Activated CD4-positive, alpha-beta T cell treated with anti-CD3 and anti-CD28 coated beads, Interleukin-2, Interleukin-4, amounts not matched to agents 100 ng/mL and 50 ng/mL, durations not matched to agents 16 hours and 8 hours (primary cell): Measurements from ENCODE around the gene EAF1.
"Not testable (repeated sequence)": the region's sequence is repeated elsewhere in the genome, so short reads cannot be mapped to it uniquely, and the experiment has no call there.

Experiments
- DNase-seq: peaks from one replicate; pipeline ENCODE4 v3.0.0-alpha.2; 2020; ENCODE audit warnings: low spot score

Gene EAF1

DNA sequence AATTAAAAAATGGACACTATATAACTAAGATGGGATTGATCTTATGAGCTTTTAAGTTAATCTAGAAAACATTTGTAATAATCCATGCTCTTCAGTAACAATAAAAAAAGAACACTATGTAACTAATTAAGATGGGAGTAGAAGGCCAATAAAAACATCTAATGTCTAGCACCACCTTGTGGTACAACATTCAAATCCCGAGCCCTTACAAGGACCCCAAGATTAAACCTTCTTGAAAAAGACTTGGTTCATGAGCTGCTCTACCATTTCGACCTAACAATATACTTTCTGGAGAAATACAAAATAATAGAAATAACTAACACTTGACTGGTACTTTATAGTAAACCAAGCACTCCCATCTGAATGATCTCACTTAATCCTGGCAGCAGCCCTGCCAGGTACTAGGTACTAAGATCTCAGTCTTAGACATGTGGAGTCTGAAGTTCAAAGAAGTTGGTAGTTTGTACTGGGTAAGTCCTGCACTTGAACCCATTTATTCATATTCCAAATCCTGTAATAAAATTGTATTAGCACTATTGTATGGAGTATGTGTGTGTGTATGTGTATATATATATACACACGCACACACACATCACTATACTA, 21.8 kb upstream of the EAF1 start:
- peak; percentile 56 for DNase-seq

DNA sequence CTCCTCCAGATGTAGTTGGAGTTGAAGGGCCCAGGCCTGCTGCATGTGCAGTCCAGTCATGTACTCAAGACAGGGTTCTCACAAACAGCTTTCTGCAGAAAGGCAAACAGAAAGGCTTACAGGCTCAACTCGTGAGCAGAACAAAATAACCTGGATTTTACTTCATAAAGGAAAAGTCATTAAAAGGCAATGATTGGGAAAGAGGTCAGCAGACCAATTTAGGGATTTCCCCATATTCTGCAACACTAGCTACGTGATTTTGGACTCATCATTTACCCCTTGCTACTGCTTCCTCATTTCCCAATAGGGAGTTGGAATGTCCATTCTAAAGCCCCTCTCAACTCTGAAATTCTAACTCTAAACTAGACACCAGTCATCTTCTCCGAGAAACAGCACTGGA, 18.2 kb upstream of the EAF1 start:
- no peak for DNase-seq

GRCh38 chr3:15409774-15410173, 17.6 kb upstream of the EAF1 start:
- no peak for DNase-seq

DNA sequence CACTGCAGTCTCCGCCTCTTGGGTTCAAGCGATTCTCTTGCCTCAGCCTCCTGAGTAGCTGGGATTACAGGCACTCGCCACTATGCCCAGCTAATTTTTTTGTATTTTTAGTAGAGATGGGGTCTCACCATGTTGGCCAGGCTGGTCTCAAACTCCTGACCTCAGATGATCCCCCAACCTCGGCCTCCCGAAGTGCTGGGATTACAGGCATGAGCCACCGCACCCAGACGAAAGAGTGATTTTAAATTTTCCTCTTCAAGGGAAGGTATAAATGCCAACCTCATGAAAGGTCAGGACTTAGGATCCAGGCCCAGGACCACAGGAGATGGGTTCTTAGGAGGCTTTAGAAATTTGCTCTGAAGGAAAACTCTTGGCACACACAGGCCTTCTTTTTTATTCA, 16.4 kb upstream of the EAF1 start:
- DNase-seq: not testable (repeated sequence)

DNA sequence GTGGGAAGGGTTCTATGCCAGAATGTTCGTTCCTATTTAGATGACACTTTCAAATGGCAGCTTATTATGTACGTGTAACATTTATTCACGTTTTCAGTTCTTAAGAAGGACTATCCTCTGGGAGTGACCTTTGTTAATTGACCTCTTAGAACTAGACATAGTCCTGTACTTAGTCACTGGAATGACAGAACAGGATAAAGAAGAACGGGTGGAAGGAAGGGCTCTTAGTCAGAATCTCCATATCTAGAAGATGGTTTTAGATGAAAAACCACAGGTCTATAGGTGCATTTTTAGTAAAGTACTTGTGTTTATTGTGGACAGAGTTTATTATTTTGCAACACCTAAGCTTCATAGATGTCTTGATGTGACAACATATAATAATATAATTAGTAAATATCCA, 6.5 kb upstream of the EAF1 start:
- no peak for DNase-seq

DNA sequence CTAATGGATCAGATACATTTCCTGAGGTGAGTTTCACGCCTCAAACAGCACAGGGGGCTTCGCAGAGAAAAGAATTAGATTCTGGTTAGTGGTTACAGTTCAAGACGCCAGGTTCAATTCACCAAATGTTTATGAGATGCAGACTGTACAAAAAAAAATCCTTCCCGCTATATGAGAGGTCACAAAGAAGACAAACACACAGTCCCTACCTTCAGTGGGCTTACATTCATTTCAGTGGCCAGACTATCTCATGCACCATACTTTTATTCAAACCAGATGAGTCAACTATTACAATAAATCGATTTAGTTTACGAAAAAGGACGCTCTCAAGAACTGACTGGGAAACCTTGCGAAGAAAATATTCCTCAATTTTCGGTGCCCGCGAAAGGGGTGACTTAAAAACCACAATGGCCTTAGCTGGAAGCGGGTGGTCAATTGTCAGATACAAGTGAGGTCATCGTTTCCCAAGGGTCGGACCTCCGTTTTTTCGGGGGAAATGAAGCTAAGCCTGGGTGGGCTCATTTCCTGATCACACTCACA, 749 bp upstream of the EAF1 start:
- no peak for DNase-seq

- no peak for DNase-seq
These were observed 583 bp downstream of the EAF1 start for GRCh38 chr3:15427981-15428380.

GRCh38 chr3:15428539-15428938, 1.1 kb downstream of the EAF1 start:
- DNase-seq: peak; percentile 38

- no peak for DNase-seq
These were observed 1.7 kb downstream of the EAF1 start for GRCh38 chr3:15429080-15429479.

- DNase-seq: no peak
These were observed 3.2 kb downstream of the EAF1 start for GRCh38 chr3:15430624-15431023.

DNA sequence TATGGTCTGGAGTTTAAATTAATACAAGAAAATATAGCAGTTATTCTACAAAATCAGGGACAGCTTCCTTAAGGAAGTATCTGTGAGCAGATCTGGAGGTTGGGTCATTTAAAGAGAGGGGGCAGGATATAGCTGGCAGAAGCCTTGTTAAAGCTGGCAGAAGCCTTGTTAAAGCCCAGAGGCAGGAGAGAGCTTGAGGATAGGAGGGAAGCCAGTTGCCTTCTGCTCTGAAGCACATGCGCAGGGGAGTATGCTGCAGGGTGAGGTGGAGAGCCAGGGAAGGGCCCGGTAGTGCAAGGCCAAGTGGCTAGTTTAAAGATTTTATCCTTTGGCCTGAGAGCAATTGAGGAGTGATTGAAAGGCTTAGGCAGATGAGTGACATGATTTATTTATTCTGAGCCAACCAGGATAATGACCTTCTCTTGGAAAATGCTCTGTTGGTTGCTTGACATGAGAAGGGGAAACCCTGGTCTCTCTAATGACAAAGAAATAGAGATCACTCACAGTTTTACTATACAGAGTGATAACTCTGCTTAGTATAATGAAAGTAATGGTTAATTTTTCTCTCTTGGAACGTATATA, 3.9 kb downstream of the EAF1 start:
- no peak for DNase-seq

- no peak for DNase-seq
These were observed 6.1 kb downstream of the EAF1 start for GRCh38 chr3:15433531-15433930.

DNA sequence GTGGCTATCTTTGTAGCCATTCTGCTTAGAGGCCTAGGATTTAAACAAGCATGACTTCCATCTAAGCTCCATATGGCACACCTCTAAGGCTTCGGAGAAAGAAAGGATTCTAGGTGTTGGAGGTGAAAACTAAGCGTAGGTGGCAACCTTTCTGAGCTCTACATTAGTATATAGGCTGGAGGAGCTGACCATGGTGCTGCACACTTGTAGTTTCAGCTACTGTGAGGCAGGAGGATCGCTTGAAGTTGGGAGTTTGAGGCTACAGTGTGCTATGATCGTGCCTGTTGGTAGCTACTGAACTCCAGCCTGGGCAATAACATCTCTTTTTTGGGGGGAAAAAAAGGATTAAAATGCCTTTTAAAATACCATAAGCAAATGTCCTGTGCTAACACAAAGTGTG, 7.4 kb downstream of the EAF1 start:
- no peak for DNase-seq

DNA sequence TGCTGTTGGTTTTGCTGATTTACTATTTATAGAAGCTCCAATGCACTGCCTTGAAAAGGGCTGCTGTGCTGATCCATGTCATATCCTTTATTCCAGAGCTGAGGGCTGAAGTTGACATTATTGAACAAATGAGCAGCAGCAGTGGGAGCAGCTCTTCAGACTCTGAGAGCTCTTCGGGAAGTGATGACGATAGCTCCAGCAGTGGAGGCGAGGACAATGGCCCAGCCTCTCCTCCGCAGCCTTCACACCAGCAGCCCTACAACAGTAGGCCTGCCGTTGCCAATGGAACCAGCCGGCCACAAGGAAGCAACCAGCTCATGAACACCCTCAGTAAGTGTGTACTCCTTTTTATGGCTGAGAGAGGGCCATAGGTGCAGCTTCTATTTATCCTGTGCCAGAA, 8.8 kb downstream of the EAF1 start:
- no peak for DNase-seq

DNA sequence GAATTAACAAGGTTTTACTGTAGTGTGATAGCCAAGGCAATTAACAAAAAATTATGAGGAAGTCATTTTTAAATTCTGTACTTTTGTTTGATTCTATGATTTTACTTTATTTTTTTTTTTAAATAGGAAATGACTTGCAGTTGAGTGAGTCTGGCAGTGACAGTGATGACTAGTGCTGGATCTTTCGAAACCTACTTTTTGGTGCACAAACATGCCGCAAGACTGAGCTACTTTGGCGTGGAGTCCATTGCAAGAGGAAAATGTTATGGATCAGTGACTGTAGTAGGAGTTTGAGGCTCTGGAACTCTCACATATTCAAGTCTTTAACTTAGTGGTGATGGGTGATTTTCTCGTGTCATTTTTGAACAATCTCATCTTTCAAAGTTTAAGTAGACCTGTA, 11.6 kb downstream of the EAF1 start:
- DNase-seq: no peak

GRCh38 chr3:15439476-15439875, 12.1 kb downstream of the EAF1 start:
- no peak for DNase-seq

GRCh38 chr3:15440891-15441290, 13.5 kb downstream of the EAF1 start:
- no peak for DNase-seq

DNA sequence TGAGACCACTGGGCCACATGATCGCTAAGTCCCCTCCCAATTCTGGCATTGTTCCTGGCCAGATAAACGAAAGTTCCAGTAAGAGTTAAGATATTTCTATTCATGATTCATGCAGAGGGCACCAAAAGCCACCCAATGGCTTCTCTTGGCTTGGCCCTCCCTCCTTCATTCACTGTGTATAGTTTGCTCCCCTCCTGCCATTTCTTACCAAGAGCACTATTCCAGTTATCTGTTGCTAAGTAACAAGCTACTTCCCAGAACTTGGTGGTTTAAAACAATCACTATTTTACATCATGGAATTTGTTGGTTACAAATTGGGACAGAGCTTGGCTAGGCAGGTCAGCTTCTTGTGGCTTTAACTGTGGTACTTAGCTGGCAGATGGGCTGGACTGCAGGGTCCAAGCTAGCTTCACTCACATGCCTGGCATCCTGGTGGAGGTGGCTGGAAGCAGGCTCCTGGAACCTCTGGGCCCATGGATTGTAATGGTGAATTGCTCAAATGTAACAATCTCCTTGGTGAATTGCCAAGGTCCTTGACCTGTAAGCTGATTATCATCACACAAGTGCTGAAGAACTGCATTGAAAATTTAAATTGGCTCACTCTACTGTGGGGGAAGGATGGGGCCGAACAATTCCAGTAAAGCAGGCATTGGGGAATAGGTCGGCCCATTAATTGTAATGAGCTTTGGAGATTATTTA, 16.6 kb downstream of the EAF1 start:
- DNase-seq: no peak

- DNase-seq: no peak
These were observed 22.3 kb downstream of the EAF1 start for GRCh38 chr3:15449489-15450224.

- no peak for DNase-seq
These were observed 23.2 kb downstream of the EAF1 start for GRCh38 chr3:15450438-15451215.

DNA sequence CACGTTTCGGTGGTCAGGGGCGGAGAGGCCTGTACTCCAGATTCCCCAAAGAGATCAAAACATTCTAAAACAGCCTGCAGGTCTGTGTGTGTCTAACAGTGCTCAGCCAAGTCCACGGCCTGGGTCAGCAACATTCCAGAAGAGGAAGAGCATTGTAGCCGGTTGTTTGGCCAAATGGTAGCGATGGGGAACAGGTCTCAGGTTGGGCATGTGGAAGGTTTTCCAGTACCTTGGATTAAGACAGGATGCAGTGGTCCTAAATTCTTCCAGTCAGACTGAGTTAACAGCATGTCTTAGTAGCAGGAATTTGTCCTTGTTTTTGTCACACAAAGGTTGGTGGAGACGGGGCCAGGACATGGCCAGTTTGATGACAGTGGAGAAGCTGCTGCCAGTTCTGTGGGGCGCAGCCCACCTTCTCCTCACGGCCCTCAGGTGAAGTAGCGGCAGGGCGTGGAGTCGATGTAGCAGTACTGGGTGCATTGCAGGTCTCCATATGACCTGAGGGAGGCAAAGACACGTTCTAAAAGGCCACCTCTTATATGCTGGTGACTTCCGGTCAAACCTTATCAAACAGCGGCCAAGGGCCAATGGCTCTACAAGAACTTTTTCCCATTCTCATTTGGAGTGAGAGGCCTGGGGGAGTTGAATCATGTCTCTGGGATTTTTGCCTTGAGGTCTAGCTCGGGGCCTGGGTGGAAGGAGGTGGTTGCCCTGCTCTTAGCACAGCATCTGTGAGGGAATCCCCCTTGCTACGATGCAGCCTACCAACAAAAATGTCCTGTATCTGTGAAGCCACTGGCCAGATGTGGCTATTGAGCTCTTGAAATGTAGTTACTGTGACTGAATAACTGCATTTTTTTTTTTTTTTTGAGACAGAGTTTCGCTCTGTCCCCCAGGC, 24.1 kb downstream of the EAF1 start:
- DNase-seq: no peak
